ENCODE data around the gene NDUFS2. TPM values are rescaled to one million over a fixed set of nuclear protein-coding genes. Genes with fewer than 3 reads are reported as not detected.

NDUFS2 gene
- total RNA-seq, 2 experiments from 2014 or later = 74.2 to 82.1 TPM

GRCh38 chr1:161190962-161191521 is 11.1 kb upstream of the NDUFS2 start:
- POLR2A ChIA-PET = no interaction called here
- no peak for DNase-seq
- H3K4me3 Mint-ChIP-seq = no peak overlapping the region
- CTCF ChIA-PET = interaction anchor here (0.9 to 3.9 kb wide), 9 partner anchors 8 to 191 kb away, joined by 3 to 36 read pairs (median 4); partner anchors contain the start of genes ADAMTS4, NDUFS2, PPOX and TOMM40L
- no peaks in the 10 kb centered on the region for H3K27me3 Mint-ChIP-seq
- H3K4me1 Mint-ChIP-seq = peaks cover 58% of the 10 kb centered on the region
- no peaks in the 10 kb centered on the region for H3K9me3 Mint-ChIP-seq
- H3K27ac Mint-ChIP-seq = peak overlapping the region; percentile 62
- peaks cover 3% of the 10 kb centered on the region for H3K36me3 Mint-ChIP-seq (ENCODE audit: low read depth)

- ChIA-PET CTCF (interaction anchor here (0.9 to 3.9 kb wide), 11 partner anchors 9 to 190 kb away, joined by 3 to 36 read pairs (median 6); partner anchors contain the start of genes NDUFS2, PPOX and TOMM40L), POLR2A (no interaction called here)
- Mint-ChIP-seq H3K27ac (no peak overlapping the region), H3K36me3 (ENCODE audit: low read depth) (peaks cover 3% of the 10 kb centered on the region), H3K4me1 (peaks cover 51% of the 10 kb centered on the region), H3K4me3 (no peak overlapping the region), H3K27me3 (no peaks in the 10 kb centered on the region), H3K9me3 (no peaks in the 10 kb centered on the region)
- DNase-seq = no peak
These were observed 10.2 kb upstream of the NDUFS2 start for GRCh38 chr1:161191971-161192370.

GRCh38 chr1:161192476-161193465 is 9.4 kb upstream of the NDUFS2 start:
- peak; percentile 81 for DNase-seq
- Mint-ChIP-seq H3K9me3 (no peaks in the 10 kb centered on the region), H3K36me3 (ENCODE audit: low read depth) (no peaks in the 10 kb centered on the region), H3K4me1 (peaks cover 46% of the 10 kb centered on the region), H3K27me3 (no peaks in the 10 kb centered on the region), H3K27ac (peak overlapping the region; percentile 87), H3K4me3 (no peak overlapping the region)
- POLR2A ChIA-PET = interaction anchor here (0.6 kb wide), 1 partner anchor 9 kb away, joined by 3 read pairs; the partner anchor contains the start of gene NDUFS2
- CTCF ChIA-PET = interaction anchor here (0.6 to 3.9 kb wide), 10 partner anchors 7 to 199 kb away, joined by 3 to 36 read pairs (median 7); partner anchors contain the start of genes NDUFS2 and TOMM40L

GRCh38 chr1:161193561-161194235 is 8.5 kb upstream of the NDUFS2 start:
- Mint-ChIP-seq H3K27me3 (no peaks in the 10 kb centered on the region), H3K27ac (no peak overlapping the region), H3K4me1 (peaks cover 41% of the 10 kb centered on the region), H3K4me3 (no peak overlapping the region), H3K36me3 (ENCODE audit: low read depth) (no peaks in the 10 kb centered on the region), H3K9me3 (no peaks in the 10 kb centered on the region)
- ChIA-PET CTCF (interaction anchor here (0.6 to 3.9 kb wide), 9 partner anchors 8 to 212 kb away, joined by 3 to 18 read pairs (median 3); partner anchors contain the start of genes APOA2, TOMM40L and USP21), POLR2A (interaction anchor here (0.6 kb wide), 1 partner anchor 8 kb away, joined by 3 read pairs; the partner anchor contains the start of gene NDUFS2)
- DNase-seq = no peak

- CTCF ChIA-PET = interaction anchor here (1.1 to 1.5 kb wide), 3 partner anchors 13 to 28 kb away, joined by 3 to 4 read pairs (median 3); partner anchors contain the start of gene APOA2
- H3K36me3 Mint-ChIP-seq (ENCODE audit: low read depth) = no peaks in the 10 kb centered on the region
- no peak overlapping the region for H3K4me3 Mint-ChIP-seq
- peaks cover 43% of the 10 kb centered on the region for H3K4me1 Mint-ChIP-seq
- H3K27ac Mint-ChIP-seq = peak overlapping the region; percentile 69
- DNase-seq = no peak
- POLR2A ChIA-PET = no interaction called here
- no peaks in the 10 kb centered on the region for H3K27me3 Mint-ChIP-seq
- no peaks in the 10 kb centered on the region for H3K9me3 Mint-ChIP-seq
These were observed 7.0 kb upstream of the NDUFS2 start for GRCh38 chr1:161195171-161195570.

- CTCF ChIA-PET = interaction anchor here (1.1 kb wide), 1 partner anchor 14 kb away, joined by 4 read pairs; no protein-coding TSS in a partner anchor
- POLR2A ChIA-PET = no interaction called here
- Mint-ChIP-seq H3K4me1 (peaks cover 51% of the 10 kb centered on the region), H3K4me3 (no peak overlapping the region), H3K9me3 (no peaks in the 10 kb centered on the region), H3K36me3 (ENCODE audit: low read depth) (no peaks in the 10 kb centered on the region), H3K27ac (peak overlapping the region; percentile 70), H3K27me3 (no peaks in the 10 kb centered on the region)
- DNase-seq = no peak
These were observed 6.1 kb upstream of the NDUFS2 start for GRCh38 chr1:161196111-161196510.

- H3K9me3 Mint-ChIP-seq = no peaks in the 10 kb centered on the region
- peak overlapping the region; percentile 1 for H3K27ac Mint-ChIP-seq
- CTCF ChIA-PET = interaction anchor here (0.9 to 2.0 kb wide), 2 partner anchors 29 to 186 kb away, joined by 3 to 6 read pairs; partner anchors contain the start of gene TOMM40L
- H3K27me3 Mint-ChIP-seq = no peaks in the 10 kb centered on the region
- POLR2A ChIA-PET = no interaction called here
- H3K4me1 Mint-ChIP-seq = peaks cover 57% of the 10 kb centered on the region
- no peaks in the 10 kb centered on the region for H3K36me3 Mint-ChIP-seq (ENCODE audit: low read depth)
- no peak overlapping the region for H3K4me3 Mint-ChIP-seq
- no peak for DNase-seq
These were observed 5.4 kb upstream of the NDUFS2 start for GRCh38 chr1:161196521-161197451.

- ChIA-PET POLR2A (interaction anchor here (0.5 kb wide), 1 partner anchor 10 kb away, joined by 9 read pairs; no protein-coding TSS in a partner anchor), CTCF (interaction anchor here (0.5 to 2.0 kb wide), 8 partner anchors 11 to 192 kb away, joined by 3 to 6 read pairs (median 4); partner anchors contain the start of gene TOMM40L)
- Mint-ChIP-seq H3K4me1 (peaks cover 56% of the 10 kb centered on the region), H3K9me3 (no peaks in the 10 kb centered on the region), H3K27ac (no peak overlapping the region), H3K27me3 (no peaks in the 10 kb centered on the region), H3K4me3 (no peak overlapping the region), H3K36me3 (ENCODE audit: low read depth) (peaks cover 5% of the 10 kb centered on the region)
- DNase-seq = no peak
These were observed 4.5 kb upstream of the NDUFS2 start for GRCh38 chr1:161197560-161198193.

- Mint-ChIP-seq H3K9me3 (no peaks in the 10 kb centered on the region), H3K36me3 (ENCODE audit: low read depth) (peaks cover 9% of the 10 kb centered on the region), H3K27me3 (no peaks in the 10 kb centered on the region), H3K4me1 (peaks cover 56% of the 10 kb centered on the region), H3K4me3 (no peak overlapping the region), H3K27ac (no peak overlapping the region)
- DNase-seq = no peak
- ChIA-PET POLR2A (interaction anchor here (0.5 kb wide), 1 partner anchor 10 kb away, joined by 9 read pairs; no protein-coding TSS in a partner anchor), CTCF (interaction anchor here (0.5 to 2.0 kb wide), 9 partner anchors 7 to 191 kb away, joined by 3 to 6 read pairs (median 4); partner anchors contain the start of gene TOMM40L)
These were observed 3.8 kb upstream of the NDUFS2 start for GRCh38 chr1:161198194-161198896.

GRCh38 chr1:161198897-161199431 is 3.2 kb upstream of the NDUFS2 start, which contains the start of gene ADAMTS4:
TSS of gene ADAMTS4 (minus strand) at chr1:161199054. CDS start at chr1:161198627, 427 bp downstream.
- H3K27ac Mint-ChIP-seq = peak within 1 kb of the TSS; percentile 98
- ChIA-PET CTCF (interaction anchor here (0.7 to 1.4 kb wide), 7 partner anchors 8 to 191 kb away, joined by 3 to 5 read pairs (median 4); no protein-coding TSS in a partner anchor), POLR2A (no interaction called here)
- peaks cover 15% of the 10 kb centered on the region for H3K36me3 Mint-ChIP-seq (ENCODE audit: low read depth)
- H3K27me3 Mint-ChIP-seq = no peaks in the 10 kb centered on the region
- H3K4me3 Mint-ChIP-seq = no peak within 1 kb of the TSS
- H3K4me1 Mint-ChIP-seq = peaks cover 62% of the 10 kb centered on the region
- no peak for DNase-seq
- H3K9me3 Mint-ChIP-seq = no peaks in the 10 kb centered on the region
